HG02610 (cell line): Measurements from ENCODE around the gene AKR1B1.
A peak's percentile ranks its signal among the peaks of the same experiment; 100 is the strongest.

Source experiments
- ATAC-seq: cut with Tn5 transposase; IDR thresholded peaks from one replicate; pipeline ENCODE4 v1.9.1; 2021; ENCODE audit warnings: mild to moderate bottlenecking, moderate library complexity; ENCODE audit not compliant: unreplicated experiment

The AKR1B1 gene

DNA sequence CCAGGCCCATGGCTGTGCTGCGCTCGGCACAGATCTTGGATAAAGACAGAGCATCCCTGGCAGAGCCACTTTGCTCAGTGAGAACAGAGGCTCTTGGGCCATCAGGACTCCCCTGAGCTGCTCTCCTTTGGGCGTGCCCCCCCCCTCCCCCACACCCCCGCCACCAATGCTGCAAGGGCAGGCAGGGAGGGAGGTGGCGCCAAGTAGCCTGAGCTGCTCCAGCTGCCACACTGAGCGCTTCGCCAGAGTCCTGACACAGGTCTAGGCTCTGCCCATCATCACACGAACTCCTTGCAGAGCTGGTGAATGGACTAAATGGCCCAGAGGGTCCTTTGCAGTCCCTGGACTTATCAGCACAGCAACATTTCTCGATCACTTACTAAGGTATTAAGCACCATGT, 12.5 kb downstream of the AKR1B1 start:
- ATAC-seq: no peak

DNA sequence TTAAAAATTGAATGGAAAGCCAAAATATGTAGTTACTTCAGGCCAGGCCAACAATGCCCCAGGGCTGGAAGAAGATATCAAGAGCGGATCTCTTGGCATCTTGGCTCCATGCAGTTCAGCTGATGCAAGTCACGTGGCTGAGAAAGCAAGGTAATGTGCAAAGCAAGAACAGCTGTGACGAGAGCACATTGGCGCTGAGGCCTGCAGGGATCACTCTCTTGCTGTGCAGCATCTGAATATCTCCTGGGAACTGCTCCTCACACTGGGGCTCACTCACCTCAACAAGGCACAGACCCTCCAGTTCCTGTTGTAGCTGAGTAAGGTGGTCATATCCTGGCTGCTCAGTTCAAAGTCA, 14.0 kb downstream of the AKR1B1 start:
- ATAC-seq: no peak

DNA sequence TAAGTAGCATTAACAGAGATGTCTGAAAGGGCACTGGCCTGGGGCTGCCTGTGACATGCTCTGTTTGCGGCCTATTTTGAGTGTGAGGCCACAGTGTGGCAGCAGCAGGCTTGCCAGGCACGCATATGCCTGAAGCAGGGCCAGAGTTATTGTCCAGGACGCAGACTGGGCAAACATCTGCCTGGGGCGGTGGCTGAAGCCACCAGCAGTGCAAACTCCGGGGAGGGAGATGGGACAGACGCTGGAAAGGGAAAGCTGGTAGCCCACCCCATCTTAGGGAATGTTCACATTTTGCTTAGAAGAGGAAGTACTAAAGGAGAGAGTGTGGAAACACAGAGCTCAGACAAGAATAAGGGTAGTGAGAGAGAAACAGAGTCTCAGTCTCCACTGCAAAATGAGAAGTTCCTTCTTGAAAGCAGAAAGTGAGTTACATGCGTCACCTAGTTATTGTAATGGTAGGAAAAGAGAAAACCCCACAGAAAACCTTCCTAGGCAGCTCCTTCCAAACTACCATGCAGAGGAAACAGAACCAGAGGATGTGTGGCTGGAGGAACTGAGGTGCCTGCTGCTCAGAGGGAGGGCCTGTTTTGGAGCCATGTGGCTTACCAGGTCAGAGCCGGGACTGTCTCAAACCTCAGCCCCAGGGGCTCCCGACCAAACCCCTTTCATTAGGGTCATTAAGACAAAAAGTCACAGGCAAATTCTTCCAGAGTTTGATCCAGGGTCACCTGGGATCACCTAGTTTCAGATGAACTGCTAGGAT, 14.5 kb downstream of the AKR1B1 start:
- no peak for ATAC-seq

DNA sequence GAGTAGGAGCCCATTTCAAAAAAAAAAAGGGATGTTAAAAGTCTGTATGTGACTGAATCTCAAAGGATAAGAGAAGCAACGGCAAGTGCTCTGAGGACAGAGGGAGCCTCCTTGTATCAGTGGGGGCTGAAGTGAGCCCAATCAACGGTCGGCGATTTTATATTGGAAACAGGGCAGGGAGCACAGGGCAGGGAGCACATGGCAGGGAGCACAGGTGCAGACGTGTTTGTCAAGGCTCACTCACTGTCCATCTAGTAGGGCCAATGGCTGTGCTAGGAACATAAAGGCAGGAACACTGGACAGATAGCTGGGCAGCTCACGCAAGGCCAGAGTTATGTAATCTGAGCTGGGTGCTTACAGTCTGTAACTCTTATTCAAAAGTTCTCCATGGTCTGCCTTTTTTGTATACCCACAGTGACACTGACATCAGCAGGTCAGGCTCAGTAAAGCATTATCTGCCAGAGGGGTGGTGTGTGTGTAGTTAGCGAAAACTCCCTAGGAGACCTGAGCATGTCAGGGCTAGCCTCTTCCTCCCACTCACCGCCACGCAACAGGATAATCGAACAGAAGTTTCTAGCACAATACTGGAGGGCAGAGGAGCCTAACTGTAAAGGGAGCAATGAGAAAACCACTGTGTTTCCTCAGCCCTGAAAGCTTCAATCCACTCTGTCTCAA, 15.4 kb downstream of the AKR1B1 start:
- ATAC-seq: no peak

DNA sequence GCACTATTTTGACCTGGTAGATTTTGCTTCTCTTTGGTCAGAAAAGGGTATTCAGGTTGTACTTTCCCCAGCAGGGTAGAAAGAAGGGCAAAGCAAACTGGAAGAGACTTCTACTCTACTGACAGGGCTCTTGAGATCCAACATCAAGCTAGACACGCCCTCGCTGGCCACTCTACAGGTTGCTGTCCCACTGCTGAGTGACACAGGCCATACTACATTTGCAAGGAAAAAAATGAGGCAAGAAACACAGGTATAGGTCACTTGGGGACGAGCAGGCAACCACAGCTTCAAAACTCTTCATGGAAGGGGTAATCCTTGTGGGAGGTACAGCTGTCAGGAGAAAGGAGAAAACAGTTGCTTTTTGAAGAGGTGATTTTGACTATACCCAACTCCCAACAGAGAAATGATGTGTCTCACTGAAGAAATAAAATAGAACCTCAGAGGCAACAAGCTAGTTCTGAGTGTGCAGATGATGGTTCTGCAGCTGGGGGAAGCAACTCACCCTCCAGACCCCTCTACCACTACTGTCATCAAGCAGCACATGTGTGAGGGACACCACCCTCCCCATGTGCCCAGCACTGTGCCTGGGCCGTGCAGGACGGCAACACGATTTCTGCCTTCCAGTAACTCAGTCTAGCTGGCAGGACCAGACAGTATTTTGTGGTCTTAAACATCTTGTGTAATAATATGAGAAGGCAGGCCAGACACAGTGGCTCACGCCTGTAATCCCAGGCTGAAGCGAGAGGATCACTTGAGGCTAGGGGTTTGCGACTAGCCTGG, 16.3 kb downstream of the AKR1B1 start:
- no peak for ATAC-seq

DNA sequence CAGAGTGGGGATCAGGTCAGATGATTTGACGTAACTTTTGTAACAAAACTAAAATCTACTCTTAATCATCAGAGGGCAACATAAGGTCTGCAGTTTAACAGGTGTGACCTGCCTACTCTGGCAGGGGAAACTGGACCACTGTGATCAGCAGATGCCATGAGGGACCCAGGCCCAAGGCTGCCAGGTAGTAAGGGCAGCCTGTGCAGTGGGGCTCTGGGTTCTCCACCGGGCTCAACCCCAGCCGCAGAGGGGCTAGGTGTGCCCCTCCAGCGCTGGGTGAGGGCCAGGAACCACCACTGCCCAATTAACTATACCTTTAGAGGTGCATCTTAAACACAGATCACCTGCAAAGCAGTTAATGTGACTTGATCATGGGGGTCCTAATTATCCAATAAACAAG, 17.6 kb downstream of the AKR1B1 start:
- ATAC-seq: no peak

DNA sequence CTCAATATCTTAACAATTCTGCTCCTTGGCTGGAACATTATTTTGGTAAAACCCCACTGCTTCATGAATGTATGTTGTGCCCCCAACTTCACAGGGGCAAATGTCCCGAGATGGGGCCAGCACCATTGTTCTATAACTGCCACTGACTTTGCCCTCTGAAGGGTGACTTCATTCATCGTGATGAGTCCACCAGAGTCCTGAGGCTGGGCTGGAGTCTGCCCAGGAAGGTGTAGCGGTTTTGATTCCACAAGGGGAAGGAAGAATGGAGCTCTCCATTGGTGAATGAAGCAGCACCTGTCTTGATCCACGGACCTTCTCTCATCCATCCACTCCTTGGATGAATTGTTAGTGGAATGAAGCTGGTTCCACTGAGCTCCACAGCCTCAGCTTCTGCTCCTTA, 18.4 kb downstream of the AKR1B1 start:
- ATAC-seq: no peak

DNA sequence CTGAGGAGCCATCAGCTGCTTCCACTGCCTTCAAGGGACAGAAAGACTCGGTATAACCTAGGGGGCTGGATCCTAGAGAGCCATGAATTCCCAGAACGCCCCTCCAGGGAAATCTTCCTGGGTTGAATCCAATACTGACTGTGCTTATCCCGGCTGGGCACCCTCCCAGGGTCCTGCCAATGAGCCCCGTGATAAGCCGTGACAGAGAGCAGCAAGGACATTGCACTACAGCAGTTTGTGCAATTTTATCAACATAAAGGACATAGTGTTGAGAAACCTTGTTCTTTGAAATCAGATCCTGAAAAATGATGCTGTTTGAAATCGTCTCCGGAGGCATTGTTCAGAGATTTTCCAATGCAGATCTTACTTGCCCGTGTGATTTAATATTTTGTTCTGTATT, 18.8 kb downstream of the AKR1B1 start:
- no peak for ATAC-seq

DNA sequence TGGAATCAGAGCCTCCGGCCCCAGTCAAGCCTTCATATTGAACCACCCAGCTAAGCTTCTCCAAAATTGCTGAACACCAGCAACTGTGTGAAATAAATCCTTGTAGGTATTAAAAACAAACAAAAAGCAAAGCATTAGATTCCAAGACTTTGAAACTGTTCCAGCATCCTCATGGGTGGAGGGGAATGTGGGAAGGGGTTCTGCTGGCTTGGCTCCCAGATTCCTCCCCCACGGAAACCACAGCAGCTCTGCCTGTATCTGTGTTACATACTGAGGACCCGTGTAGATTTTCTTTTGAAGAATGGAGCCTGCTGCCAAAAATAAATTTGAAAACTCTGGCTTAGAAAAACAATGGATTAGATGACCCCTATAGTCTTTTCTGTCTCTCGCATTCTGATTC, 20.0 kb downstream of the AKR1B1 start:
- ATAC-seq: no peak

DNA sequence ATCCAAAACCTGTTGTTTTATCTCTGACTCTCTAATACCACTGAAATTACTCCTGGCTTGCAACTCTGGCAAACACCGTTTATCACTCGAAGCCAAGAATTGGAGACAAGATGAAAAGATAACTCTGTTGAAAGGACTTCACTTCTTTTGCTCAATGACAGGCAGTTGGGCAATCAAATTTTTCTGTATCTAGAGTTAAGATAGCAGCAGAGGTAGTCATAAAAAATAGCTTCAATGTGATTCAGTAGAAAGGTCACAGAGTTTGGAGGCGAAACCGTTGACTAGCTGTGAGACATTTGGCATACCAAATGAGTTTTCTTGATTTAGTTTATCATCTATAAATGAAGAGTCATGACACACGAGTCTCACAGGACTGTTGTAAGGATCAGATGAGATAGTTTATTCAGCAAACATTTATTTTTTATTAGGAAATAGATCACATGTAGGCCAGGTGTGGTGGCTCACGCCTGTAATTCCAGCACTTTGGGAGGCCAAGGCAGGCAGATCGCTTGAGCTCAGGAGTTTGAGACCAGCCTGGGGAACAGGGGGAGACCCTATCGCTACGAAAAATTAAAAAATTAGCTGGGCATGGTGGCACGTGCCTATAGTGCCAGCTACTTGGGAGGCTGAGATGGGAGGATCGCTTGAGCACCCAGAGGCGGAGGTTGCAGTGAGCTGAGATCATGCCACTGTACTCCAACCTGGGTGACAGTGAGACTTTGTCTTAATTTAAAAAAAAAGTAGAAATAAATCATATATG, 23.6 kb downstream of the AKR1B1 start:
- ATAC-seq: no peak

DNA sequence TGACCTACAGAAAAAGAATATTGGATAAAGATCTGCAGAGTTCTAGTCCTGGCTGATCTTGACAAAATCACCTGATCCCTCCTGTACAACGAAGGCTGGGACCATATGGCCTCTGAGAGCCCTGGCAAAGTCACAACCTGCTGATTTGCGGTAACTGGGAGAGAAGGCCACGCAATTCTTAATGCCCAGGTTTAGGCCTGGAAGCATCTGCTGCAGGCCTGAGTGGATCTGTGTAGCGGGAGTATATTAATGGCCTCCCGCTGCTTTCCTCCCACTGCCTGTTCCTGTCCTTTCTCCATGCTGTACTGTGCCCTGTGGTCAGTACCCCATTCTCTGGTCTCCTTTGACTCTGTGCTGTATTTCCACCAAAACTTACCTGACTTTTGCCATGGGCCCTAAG, 24.2 kb downstream of the AKR1B1 start:
- no peak for ATAC-seq

DNA sequence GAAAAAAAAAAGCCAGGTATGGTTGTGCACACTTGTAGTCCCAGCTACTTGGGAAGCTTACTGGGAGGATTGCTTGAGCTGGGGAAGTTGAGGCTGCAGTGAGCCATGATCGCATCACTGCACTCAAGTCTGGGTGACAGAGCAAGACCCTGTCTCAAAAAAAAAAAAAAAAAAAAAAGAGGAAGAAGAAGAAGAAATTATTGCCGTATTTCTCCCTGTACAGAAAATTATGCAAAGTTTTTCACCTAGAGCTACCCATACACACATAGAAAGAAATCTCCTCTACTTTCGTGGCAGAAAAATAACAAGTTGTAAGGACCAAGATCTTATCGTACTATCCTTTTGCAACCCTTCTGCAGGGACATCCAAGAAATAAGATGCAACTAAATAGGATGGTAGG, 25.5 kb downstream of the AKR1B1 start:
- ATAC-seq: no peak

DNA sequence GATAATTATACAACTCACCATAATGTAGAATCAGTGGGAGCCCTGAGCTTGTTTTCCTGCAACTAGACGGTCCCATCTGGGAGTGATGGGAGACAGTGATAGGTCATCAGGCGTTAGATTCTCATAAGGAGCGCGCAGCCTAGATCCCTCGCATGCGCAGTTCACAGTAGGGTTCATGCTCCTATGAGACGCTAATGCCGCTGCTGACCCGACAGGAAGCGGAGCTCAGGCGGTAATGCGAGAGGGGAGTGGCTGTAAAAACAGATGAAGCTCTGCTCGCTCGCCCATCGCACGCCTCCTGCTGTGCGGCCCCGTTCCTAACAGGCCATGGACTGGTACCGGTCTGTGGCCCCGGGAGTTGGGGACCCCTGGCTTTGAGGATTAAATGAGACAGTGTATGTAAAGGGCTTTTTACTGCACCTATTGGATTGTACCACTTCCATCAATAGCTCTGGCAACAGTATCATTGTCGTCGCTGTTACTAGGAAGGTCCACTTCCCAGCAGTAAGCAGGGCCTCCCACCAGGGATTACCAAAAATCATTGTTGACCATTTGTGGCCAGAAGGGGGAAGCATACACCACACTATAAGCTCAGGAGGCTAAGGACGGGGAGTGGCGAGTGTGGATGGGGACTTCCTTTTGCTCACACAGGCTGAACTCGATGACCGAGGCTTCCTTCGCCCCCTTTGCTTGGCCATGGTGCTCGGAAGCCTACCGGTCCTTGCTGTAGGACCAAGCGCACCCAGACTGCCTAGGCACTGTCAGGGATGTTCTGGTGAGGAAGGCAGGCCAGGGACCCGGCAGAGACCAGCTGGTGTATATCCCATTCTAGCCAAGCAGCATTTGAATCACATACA, 26.4 kb downstream of the AKR1B1 start:
- ATAC-seq: peak; percentile 95

DNA sequence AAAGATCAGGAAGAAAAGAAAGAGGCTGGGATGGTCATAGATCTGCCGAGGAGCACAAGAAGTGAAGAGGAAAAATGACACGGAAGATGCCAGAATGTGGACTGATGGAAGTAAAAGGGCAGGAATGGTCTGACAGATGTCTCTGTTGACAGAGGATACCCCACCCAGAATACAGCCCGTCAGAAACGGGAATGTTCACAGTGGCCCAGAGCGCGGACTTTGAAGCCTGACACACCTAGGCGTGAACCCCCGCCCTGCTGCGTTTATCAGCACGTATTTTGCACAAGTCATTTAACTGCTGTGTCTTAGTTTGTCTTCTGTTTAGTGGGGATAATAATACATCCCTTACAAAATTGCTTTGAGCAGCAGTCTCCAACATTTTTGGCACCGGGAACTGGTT, 27.1 kb downstream of the AKR1B1 start:
- no peak for ATAC-seq

DNA sequence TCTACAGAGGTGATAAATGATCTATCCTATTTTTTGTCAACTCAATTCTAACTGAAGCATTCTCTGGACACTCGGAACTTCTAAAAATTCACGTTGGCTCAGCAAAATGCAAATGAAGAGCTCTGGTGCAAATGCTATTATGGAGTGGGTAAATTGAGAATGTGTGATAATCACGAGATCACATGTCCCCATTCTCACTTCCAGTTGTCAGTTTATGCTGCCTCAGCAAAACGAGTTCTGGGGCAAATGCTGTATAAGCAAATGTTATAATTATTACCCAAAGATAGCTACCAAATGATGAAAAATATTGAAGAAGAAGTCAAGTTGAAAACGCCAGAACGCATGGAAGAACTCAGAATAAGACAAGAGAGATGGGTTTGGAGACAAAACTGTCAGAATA, 29.4 kb downstream of the AKR1B1 start:
- no peak for ATAC-seq

DNA sequence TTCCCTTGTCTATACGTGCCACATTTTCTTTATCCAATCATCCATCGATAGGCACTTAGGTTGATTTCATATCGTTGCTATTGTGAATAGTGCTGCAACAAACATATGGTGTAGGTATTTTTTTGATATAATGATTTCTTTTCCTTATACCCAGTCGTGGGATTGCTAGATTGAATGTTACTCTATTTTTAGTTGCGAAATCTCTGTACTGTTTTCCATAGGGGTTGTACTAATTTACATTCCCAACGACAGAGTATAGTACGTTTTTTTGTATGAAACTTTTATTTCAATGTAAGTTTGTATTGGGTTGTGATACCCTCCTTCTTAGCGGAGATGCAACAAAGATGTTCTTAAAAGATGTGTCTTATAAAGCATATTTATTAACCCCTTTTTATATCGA, 30.0 kb downstream of the AKR1B1 start:
- no peak for ATAC-seq

DNA sequence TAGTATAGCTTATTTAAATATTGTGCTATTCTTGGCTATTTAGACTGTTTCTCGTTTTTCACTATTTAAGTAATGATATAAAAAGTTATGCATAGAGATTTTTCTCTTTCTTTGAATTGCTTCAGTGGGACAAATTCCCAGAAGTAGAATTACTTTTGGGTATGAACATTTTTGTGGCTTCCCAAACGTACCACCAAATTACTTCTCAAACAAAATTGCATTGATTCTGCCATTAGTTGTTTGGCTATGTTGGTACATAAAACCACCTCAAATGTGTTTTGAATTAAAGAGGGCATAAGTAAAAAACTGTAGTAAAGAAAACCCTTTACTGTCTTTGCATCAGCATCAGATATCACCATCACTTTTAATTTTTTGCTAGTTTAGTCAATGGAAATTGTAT, 31.0 kb downstream of the AKR1B1 start:
- no peak for ATAC-seq

DNA sequence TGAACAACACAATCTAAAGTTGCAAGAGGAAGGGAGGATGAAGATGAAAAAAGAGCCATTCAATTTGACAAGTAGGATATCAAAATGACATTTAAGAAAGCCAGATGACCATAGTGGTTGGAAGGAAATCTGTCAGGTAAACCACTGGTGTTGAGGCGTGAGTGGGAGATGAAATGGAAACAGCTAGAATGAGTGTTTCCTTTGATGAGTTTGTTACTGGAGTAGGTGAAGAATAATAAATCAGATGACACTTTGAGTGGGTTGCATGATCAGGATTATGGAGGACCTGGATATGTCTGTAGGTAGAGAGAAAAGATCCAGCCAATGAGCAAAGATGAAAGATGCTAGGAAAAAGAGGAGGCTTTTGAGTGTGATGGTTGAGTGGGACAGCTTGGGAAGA, 33.1 kb downstream of the AKR1B1 start:
- no peak for ATAC-seq

DNA sequence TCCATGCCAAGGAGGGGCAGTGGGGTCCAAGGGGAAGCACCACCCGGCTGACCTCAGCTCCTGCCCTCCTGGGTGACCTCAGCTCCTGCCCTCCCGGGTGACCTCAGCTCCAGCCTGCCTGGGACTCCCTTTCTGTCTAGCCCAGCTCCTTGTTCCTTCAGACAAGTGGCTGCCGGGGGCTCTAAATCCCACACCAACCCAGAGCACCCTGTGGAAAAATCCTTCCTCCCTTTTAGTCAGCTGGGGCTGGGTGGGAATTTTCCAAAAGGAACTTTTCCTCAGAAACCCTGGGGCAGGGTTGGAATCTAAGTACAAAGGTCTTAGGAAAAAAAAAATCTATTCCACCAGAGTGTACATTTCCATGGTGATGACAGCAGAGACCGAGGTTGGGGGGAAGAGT, 36.3 kb downstream of the AKR1B1 start:
- ATAC-seq: no peak

DNA sequence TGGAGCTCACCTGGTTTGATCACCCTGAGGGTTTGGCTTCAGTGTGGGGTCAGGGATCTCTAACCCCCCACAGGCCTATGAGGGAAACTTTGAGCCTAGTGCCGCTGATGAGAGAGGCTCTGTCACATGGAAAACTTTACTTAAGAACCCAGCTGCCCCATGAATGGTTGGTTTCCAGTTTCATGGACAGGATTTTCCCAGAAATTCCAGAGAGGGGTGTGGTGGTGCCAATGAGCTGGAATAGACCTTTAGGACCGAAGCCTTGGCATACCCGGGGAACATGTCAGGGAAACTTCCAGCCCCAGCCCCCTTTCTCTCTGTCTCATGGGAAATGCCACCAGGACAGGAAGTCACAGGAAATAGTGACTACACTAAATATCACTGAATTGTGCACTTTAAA, 36.9 kb downstream of the AKR1B1 start:
- ATAC-seq: no peak
